ENCODE data around the gene STPG3.

GRCh38 chr9:137232510-137232909 lies 18.6 kb upstream of the STPG3 start:
- TF ChIP-seq, protein P1, sequence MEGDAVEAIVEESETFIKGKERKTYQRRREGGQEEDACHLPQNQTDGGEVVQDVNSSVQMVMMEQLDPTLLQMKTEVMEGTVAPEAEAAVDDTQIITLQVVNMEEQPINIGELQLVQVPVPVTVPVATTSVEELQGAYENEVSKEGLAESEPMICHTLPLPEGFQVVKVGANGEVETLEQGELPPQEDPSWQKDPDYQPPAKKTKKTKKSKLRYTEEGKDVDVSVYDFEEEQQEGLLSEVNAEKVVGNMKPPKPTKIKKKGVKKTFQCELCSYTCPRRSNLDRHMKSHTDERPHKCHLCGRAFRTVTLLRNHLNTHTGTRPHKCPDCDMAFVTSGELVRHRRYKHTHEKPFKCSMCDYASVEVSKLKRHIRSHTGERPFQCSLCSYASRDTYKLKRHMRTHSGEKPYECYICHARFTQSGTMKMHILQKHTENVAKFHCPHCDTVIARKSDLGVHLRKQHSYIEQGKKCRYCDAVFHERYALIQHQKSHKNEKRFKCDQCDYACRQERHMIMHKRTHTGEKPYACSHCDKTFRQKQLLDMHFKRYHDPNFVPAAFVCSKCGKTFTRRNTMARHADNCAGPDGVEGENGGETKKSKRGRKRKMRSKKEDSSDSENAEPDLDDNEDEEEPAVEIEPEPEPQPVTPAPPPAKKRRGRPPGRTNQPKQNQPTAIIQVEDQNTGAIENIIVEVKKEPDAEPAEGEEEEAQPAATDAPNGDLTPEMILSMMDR (IDR thresholded peaks at IDR 0.05): no peak
- TF ChIP-seq POLR2A (IDR thresholded peaks at IDR 0.05): no peak

All from adrenal gland (tissue), 5 donors.